OCI-M1 (cell line): ENCODE data around the gene EMILIN3.
A peak's percentile ranks its signal among the peaks of the same experiment; 100 is the strongest.
"Not testable (repeated sequence)": the region's sequence is repeated elsewhere in the genome, so short reads cannot be mapped to it uniquely, and the experiment has no call there.

ENCODE experiments used
- DNase-seq: peaks from one replicate; lab custom pipeline; 2025; lab: John Stamatoyannopoulos, UW

Gene EMILIN3

GRCh38 chr20:41316602-41317545 lies 49.7 kb downstream of the EMILIN3 start:
- peak; percentile 57 for DNase-seq

- no peak for DNase-seq
These were observed 50.6 kb downstream of the EMILIN3 start for GRCh38 chr20:41316051-41316450.

- DNase-seq, result no peak
These were observed 52.2 kb downstream of the EMILIN3 start for GRCh38 chr20:41314386-41314785.

GRCh38 chr20:41312009-41312408 lies 54.6 kb downstream of the EMILIN3 start:
- DNase-seq, result not testable (repeated sequence)
